Measurements from ENCODE around the gene PACS1. TPM values are rescaled to one million over a fixed set of nuclear protein-coding genes. Genes with fewer than 3 reads are reported as not detected.
A peak's percentile ranks its signal among the peaks of the same experiment; 100 is the strongest.
"Not testable (repeated sequence)": the region's sequence is repeated elsewhere in the genome, so short reads cannot be mapped to it uniquely, and the experiment has no call there.

Gene PACS1
- polyA plus RNA-seq, 3 donors: 44.0 to 50.8 (median 45.6) TPM

DNA sequence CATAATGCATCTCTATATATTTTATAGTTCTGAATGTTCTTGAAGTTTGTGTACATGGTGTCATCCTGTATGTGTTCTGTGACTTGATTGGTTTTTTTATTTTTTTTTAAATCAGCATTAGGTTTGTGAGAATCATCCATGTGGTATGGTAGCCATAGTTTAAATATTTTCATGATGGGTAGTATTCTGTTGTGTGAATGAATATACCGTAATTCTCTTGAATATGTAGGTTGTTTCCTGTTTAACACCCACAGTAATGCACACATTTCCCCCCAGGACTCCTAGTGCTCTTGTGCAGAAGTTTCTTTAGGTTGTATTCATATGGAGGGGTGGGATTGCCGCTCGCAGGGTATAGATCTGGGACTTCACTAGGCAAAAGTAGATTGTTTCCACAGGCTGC is 2.0 kb downstream of the PACS1 start:
- DNase-seq (ENCODE audit: low read depth in 3 of 3, low spot score in 2 of 3): no peak

DNA sequence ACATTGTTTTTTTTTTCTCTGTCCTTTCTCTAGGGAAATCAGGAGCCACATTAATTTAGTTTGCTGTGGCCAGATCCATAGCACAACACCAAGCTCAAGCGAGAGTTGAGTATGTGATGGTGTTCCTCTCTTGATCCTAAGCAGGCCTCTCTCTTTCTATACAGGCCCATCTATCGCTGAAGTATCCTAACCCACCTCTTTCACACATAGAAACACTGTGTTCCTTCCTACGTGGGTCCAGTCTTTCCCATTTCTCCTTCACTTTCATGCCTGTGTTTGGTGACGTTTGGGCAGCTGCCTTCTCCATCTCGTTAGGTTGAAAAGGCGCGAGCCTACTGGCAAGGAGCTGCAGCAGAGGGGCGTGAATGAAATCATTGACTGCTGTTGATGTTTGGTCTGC is 2.4 kb downstream of the PACS1 start:
- DNase-seq (ENCODE audit: low read depth in 3 of 3, low spot score in 2 of 3): no peak

DNA sequence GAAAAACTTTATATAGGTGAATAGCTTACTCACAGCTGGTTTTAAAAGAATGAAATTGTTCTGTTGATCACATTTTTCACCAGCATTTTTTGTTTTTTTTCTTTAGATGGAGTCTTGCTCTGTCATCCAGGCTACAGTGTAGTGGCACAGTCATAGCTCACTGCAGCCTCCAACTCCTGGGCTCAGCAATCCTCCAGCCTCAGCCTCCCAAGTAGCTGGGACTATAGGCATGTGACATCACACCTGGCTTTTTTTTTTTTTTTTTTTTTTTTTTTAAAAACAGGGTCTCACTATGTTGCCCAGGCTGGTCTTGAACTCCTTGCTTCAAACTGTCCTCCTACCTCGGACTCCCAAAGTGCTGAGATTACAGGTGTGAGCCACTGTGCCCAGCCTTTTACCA is 3.6 kb downstream of the PACS1 start:
- no peak for DNase-seq (ENCODE audit: low read depth in 3 of 3, low spot score in 2 of 3)

DNA sequence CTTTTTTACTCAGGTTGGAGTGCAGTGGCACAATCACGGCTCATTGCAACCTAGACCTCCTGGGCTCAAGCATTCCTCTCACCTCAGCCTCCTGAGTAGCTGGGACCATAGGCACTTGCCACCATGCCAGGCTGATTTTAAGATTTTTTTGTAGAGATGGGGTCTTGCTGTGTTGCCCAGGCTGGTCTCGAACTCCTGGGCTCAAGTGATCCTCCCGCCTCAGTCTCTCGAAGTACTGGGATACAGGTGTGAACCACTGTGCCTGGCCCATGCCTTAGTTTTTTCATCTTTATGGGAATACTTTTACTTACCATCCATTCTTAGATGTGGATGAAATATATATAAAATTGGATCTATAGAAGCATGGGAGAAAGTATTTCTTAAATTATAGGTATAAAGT is 5.2 kb downstream of the PACS1 start:
- DNase-seq (ENCODE audit: low read depth in 3 of 3, low spot score in 2 of 3): no peak

DNA sequence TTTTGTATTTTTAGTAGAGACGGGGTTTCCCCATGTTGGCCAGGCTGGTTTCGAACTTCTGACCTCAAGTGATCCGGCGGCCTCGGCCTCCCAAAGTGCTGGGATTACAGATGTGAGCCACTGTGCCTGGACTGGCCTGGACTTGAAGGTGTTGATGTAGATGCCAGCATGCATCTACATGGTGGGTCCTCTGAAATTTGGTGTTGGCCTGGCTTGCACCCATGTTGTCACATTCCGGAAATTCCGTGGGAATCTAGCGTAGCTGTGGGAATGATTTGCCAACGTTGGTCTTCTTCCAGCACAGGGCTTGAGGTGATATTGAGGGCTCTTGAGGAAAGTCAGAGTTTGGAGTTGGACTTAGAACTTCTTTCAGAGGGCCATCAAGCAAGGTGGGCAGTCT is 6.5 kb downstream of the PACS1 start:
- no peak for DNase-seq (ENCODE audit: low read depth in 3 of 3, low spot score in 2 of 3)

DNA sequence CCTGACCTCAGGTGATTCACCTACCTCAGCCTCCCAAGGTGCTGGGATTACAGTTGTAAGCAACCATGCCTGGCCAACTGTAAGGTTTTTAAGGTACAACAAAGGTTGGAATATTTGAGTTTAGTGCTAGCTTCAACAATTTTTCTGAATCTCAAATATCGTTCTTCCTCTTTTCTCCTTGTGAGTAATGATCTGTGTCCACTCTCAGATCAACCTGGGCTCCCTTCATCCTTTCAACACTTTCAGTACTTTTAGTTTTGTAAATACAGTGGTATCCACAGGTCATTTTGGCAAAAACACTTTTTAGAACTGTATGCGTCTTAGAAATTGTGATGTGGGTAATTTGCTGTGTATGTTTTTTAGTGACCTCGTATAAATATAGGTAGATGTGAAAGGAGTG is 7.9 kb downstream of the PACS1 start:
- no peak for DNase-seq (ENCODE audit: low read depth in 3 of 3, low spot score in 2 of 3)

DNA sequence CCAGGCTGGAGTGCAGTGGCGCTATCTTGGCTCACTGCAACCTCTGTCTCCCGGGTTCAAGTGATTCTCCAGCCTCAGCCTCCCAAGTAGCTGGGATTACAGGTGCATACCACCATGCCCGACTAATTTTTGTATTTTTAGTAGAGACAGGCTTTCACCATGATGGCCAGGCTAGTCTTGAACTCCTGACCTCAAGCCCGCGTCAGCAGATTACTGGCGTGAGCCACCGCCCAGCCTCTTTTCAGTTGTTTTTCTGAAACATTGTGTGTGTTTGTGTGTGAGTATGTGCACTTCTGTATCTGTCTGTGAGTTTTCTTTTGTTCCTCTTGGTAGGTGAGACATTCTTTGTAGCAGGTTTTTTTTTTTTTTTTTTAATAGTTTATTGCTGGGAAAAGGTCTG is 8.9 kb downstream of the PACS1 start:
- not testable (repeated sequence) for DNase-seq (ENCODE audit: low read depth in 3 of 3, low spot score in 2 of 3)

DNA sequence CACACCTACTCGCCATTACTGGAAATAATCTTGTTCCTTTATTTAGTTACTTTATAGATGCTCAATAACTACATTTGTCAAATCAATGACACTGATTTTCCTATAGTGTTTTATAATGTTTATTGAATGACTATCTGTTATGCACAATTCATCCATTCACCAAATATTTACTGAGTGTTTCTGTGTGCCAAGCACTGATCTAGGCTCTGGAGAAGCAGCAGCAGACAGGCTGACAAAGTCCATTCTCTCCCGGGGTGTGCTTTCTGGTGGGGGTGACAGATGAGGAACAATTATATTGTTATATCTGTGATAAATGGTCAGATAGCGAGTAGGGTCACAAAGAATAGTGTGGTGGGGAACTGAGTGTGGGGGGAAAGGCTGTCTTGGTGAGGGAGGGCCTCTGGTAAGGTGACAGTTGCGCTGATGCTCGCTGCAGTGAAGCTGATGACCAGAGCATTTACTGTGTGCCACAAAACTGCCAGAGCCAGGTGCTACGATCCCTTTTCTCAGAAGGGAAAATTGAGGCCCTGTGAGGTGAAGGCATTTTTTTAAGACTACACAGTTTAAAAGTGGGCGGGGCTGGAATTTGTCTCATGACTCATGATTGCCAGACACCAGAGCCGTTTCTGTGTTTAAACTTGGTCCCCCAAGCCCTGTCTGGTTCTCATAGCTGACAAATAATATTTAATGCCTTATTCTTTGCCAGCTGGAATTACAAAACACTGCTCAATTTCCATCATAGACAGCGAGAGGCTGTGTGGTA is 10.2 kb downstream of the PACS1 start:
- no peak for DNase-seq (ENCODE audit: low read depth in 3 of 3, low spot score in 2 of 3)

DNA sequence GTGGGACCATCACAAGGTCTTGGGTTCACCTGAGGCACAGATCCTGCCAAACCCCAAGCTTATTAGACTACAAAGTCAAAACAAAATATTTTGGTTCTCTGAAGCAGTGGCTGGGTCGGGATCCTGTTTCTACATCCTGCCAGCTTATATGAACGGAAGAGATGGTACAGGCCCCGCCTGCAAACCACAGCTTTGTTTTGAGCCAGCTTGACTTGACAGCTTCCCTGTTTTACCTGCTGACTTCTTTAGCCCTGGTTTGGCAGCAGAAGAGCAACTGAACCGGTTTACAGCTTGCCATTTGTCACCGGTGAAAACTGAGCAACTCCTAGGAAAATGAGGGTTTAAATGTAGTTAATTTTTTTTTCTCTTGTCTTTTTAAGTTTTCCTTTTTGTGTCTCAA is 11.4 kb downstream of the PACS1 start:
- DNase-seq (ENCODE audit: low read depth in 3 of 3, low spot score in 2 of 3): no peak

DNA sequence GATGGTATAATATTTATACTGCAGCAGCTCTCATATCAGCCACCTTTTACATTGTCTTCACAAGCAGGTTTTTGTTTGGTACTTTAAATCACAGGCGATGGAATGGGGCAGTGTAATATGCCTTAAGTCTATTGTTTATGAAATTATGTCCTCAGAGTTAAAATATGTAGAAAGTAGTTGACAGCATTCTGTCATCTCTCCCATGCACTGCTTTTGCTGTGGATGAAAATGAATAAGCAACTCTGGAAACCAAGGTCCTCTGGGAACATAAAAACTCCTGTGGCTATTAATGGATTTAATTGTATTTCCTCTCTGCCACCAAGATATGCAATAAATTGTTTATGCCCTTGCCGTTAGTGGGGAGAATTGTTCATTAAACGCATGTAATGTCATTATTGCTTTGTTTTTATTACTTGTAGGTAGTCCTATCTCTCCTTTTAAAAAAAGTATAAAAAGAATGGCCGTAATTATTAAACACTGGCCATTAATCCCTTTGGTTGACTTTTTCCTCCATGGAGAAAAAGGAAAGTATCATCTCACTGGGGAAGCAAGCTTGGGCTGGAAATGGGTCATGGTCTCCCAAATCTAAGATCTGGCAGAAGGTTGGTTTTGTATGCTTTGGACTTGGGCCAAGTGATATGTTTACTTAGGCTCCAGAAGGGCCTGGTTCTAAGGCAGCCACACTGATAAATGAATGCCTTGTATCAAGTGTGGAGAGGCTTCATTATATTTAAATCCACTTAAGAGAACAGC is 13.1 kb downstream of the PACS1 start:
- DNase-seq (ENCODE audit: low read depth in 3 of 3, low spot score in 2 of 3): no peak

DNA sequence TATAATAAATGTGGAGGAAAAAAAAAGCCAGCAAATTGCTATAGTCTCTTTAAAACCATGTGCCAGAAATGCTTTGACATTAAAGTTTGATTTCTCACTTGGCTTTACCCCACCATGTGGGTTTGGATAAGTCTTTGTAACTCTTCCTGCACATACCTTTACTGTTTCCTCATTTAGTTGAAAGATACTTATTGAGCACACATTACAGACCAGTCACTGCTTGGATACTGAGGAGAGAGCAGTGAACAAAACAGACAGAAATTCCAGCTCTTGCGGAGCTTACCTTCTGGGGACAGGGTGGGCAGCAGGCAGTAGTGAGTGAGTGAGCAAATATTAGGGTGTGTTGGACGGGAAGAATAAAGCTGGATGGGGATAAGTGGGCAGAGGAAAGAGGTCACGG is 13.7 kb downstream of the PACS1 start:
- no peak for DNase-seq (ENCODE audit: low read depth in 3 of 3, low spot score in 2 of 3)

DNA sequence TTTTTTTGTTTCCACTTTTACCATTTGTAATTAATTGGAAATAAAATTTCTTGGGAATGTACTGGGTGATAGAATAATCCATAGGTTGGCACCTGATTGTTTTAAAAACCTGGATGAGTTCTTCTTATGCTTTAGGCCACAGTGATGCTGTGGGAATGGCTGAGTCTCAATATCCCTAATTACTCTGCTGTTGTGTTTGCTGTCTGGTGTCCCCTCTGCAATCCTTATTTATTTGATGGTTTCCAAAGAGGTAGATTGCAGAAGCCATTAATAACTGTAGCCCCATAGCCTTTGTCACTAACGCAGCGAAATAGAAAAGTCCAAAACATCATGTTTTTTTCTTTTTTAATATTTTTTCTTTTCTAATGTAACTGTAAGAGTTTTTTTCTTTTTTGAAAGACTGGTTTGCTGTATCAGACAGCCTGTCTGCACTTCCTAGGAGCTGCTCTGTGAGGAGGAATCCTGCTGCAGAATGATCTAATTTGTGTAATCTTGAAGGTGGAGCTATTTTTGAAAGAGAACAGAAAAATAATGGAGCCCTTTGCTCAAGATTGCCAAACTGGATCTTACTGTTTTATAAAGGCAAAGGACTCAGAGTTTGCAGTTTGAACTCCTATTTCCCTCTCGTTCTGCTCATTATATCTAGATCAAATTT is 14.9 kb downstream of the PACS1 start:
- no peak for DNase-seq (ENCODE audit: low read depth in 3 of 3, low spot score in 2 of 3)

DNA sequence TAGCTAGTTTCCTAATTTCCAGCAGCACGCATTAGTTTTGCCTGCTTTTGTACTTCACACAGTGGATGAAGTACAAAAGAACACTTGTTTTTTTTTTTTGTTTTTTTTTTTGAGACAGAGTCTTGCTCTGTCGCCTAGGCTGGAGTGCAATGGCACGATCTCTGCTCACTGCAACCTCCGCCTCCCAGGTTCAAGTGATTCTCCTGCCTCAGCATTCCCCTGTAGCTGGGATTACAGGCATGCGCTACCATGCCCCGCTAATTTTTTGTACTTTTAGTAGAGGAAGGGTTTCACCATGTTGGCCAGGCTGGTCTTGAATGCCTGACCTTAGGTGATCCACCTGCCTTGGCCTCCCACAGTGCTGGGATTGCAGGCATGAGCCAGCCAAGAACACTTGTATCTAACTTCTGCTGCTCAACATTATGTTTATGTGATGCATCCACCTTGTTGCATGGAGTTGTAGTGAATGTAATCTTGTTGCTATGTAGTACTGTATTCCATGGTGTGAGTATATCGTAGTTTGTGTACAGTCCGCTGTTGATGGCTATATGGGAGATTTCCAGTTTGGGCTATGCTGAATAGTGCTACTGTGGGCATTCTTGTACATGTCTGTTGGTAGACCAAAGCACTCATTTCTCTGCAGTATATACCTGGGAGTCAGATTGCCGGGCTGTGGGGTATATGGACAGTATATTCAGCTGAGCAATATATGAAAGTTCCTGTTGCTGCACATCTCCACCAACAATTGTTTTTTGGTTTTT is 17.3 kb downstream of the PACS1 start:
- DNase-seq (ENCODE audit: low read depth in 3 of 3, low spot score in 2 of 3): no peak

DNA sequence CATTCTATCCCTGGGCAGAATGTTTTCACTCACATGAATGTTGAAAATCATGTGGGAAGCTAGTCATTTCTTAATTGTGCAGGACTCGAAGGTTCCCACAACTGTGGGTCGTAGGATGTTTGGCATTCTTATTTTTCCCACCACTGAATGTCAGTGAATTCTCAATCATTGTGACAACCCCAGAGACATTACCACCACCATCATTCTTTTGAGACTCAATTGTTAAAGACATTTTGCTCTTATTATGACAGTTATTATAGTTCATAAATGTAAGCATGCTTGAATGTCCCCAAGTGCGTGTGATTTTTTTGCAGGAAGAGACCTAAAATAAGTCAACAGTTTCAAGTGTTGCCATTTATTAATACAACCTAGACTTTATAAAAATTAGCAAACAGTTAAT is 19.0 kb downstream of the PACS1 start:
- no peak for DNase-seq (ENCODE audit: low read depth in 3 of 3, low spot score in 2 of 3)

DNA sequence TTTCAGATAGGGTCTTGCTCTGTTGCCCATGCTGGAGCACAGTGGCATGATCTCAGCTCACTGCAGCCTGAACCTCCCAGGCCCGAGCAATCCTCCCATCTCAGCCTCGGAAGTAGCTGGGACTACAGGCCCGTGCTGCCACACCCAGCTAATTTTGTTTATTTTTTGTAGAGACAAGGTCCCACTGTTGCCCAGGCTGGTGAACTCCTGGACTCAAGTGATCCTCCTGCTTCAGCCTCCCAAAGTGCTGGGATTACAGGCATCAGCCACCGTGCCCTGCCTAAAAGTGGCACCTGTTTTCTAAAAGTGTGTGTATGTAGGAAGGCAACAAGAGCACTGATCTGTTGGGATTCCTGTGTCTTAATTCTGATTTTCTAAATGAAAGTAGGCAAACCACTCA is 20.2 kb downstream of the PACS1 start:
- DNase-seq (ENCODE audit: low read depth in 3 of 3, low spot score in 2 of 3): no peak

DNA sequence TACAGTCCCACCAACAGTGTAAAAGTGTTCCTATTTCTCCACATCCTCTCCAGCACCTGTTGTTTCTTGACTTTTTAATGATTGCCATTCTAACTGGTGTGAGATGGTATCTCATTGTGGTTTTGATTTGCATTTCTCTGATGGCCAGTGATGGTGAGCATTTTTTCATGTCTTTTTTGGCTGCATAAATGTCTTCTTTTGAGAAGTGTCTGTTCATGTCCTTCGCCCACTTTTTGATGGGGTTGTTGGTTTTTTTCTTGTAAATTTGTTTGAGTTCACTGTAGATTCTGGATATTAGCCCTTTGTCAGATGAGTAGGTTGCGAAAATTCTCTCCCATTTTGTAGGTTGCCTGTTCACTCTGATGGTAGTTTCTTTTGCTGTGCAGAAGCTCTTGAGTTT is 22.1 kb downstream of the PACS1 start:
- not testable (repeated sequence) for DNase-seq (ENCODE audit: low read depth in 3 of 3, low spot score in 2 of 3)

DNA sequence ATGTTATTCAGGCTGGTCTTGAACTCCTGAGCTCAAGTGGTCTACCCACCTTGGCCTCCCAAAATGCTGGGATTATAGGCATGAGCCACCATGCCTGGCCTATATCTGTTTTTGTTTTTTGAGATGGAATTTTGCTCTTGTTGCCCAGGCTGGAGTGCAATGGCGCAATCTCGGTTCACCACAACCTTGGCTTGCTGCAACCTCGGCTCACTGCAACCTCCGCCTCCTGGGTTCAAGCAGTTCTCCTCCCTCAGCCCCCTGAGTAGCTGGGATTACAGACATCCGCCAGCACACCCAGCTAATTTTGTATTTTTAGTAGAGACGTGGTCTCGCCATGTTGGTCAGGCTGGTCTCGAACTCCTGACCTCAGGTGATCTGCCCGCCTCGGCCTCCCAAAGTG is 29.7 kb downstream of the PACS1 start:
- not testable (repeated sequence) for DNase-seq (ENCODE audit: low read depth in 3 of 3, low spot score in 2 of 3)

DNA sequence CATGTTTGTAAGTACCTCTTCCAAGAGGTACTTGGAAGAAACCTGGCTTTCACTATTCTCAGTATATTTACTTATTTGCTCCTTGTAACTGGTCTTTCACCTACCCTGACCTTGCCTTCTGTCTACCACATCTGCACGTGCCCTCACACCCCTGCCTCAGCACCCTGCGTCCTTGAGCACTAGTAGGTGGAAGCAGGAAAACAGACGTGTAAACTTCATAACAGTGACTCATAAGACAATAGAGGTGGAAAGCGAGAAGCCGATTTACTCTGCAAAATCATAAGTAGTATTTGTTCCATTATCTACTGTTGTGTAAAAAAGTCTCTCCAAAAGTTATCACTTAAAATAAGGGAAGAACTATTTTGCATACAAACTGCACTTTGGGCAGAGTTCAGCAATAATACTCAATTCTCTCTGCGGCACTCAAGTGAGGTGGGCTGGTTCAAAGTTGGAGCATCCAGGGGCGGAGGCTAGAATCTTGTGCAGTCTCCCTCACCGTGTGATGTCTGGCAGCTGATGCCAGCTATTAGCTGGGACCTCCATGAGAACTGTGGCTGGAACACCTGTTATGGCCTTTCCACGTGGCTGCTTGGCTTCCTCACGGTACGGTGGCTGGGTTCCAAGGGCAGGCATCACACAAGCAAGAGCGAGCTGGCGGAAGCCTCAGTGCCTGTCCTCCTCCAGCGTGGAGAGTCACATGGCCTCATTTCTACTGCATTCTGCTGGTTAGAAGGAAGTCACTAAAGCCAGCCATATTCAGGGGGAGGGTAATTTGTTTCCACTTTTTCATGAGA is 30.4 kb downstream of the PACS1 start:
- peak in 1 of 3 donors; percentile 27 for DNase-seq (ENCODE audit: low read depth in 3 of 3, low spot score in 2 of 3)

DNA sequence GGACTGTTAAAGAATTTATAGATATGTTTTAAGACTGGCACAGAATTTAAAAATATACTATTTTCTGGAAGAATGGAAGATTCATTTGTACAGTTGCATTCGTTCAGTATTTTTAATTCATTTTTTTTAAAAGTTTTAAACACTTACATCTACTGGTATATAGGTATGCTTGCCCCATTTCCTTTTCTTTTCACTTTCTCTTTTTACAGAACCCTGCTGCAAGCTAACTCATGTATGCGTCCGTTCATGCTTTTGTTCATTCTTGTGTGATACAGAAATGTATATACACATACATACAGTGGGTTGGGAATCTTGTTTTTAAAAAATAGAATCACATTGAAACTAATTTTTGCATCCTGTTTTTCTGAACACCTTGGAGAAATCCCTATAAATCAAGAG is 31.0 kb downstream of the PACS1 start:
- DNase-seq (ENCODE audit: low read depth in 3 of 3, low spot score in 2 of 3): no peak

DNA sequence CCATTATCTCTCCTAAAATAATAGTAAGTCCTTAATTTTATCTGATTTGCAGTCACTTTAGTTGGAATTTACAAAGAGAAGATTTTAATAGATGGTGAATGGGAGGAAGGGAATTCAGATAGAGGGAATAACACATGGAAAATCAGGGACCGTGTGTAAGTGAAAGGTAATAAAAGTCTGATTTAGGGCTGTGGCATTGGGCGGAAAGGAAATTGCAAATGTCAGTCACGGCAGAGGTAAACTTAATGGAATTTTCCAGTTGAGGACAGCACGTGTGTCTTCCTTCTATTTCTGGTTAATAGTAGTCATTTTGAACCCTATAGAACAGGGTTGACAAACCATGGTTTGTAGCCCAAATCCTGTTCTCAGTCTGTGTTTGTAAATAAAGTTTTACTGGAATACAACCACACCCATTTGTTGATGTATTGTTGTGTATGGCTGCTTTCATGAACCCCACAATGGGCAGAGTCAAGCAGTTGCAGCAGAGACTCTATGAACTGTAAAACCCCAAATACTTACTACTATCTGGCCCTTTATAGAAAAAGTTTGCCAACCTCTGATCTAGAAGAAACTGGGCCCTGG is 34.1 kb downstream of the PACS1 start:
- DNase-seq (ENCODE audit: low read depth in 3 of 3, low spot score in 2 of 3): no peak
